NCI-H2227 (cell line): ENCODE results near the gene ARHGAP33.
"Not testable (repeated sequence)": the region's sequence is repeated elsewhere in the genome, so short reads cannot be mapped to it uniquely, and the experiment has no call there.

ENCODE experiments used
- DNase-seq: peaks from one replicate; lab custom pipeline; 2025; ENCODE audit not compliant: unreplicated experiment; lab: John Stamatoyannopoulos, UW

ARHGAP33 gene

GRCh38 chr19:35792888-35793287 lies 17.5 kb downstream of the ARHGAP33 start:
- no peak for DNase-seq

DNA sequence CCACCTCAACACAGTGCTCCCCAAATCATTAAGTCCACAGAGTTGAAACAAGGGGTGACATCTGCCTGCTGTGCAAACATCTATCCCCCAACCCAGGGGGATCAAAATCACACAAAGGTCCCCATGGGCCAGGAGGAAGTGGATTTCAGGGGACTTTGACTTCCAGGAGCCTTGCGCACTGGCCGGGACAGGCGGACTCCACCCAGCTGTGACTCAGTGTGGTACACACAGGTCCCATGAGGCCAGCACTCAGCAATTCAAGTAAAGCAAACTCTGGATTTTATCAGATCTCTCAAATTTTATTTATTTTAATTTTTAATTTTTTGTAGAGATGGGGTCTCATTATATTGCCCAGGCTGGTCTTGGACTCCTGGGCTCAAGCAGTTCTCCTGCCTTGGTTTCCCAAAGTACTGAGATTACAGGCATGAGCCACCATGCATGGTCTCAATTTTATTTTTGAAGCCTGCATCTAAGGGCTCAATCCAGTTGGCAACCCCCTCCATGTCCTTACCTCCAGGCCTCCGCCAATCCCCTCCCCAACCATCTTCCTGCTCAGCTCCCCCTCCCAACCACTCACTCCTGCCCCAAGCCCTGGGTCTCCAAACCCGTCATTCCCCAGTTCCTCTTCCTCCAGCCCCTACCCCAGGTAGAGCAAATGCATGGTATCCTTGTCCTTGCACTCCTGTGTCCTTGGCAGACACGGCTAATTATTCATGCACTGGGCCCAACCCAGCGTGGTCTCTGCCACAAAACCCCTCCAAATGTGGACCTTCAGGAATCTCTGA lies 18.2 kb downstream of the ARHGAP33 start:
- DNase-seq: no peak

GRCh38 chr19:35795564-35795963 lies 20.2 kb downstream of the ARHGAP33 start:
- DNase-seq: not testable (repeated sequence)

- no peak for DNase-seq
These were observed 21.5 kb downstream of the ARHGAP33 start for GRCh38 chr19:35796645-35797542.

DNA sequence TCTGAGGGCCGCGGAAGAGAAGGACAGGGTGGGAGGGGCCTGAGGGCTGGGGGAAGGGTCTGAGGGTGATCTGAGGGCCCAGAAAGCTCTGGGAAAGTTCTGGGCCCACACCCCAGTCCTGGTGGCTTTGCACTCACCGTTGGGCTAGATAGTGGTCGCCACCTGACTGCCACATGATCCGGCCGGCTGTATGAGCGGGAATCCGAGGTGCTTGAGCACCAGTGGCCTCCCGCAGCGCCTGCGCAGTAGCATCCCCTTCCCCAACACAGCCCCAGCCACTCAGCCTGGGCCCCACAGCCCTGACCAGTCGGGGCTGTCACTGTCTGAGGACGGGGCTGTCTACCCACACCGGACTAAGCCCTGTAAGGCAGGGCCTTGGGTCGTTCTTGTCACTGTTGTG lies 22.3 kb downstream of the ARHGAP33 start:
- no peak for DNase-seq

DNA sequence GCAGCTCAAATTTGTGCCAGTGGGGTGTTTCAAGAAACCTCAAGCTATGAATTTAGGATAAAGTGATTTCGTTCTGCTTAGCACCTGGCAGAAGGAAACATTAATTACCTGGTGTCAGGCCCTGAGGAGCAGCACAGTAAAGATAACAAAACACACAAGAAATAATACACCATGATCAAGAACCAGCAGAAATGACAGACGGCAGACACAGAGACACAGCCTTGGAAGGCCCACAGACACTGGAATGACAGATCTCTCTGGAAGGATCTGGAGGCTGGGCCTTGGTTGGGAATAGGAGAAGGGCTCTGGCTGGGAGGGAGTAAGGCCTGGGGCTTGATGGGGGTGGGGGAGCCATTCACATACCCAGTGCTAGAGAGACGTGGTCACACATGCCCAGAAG lies 26.5 kb downstream of the ARHGAP33 start:
- DNase-seq: no peak

GRCh38 chr19:35805526-35806102 lies 30.2 kb downstream of the ARHGAP33 start:
- no peak for DNase-seq

- DNase-seq: no peak
These were observed 31.2 kb downstream of the ARHGAP33 start for GRCh38 chr19:35806597-35806996.

DNA sequence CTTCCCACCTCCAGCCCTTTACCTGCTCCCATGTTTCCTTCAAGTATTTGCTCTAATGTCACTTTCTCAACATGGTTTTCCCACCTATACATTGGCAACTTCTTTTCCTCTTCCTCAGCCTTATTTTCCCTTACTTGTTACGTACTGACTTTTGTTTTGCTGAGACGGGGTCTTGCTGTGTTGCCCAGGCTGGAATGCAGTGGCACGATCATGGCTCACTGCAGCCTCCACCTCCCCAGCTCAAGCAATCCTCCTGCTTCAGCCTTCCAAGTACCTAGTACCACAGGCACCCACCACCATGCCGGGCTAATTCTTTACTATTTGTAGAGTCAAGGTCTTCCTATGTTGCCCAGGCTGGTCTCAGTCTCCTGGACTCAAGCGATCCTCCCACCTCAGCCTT lies 32.3 kb downstream of the ARHGAP33 start:
- no peak for DNase-seq

- no peak for DNase-seq
These were observed 36.2 kb downstream of the ARHGAP33 start for GRCh38 chr19:35811317-35812219.

GRCh38 chr19:35812220-35813042 lies 37.1 kb downstream of the ARHGAP33 start, which contains the start of gene PRODH2:
Gene PRODH2 (minus strand): TSS chr19:35812845. CDS start chr19:35812805, 40 bp downstream.
- DNase-seq: no peak

DNA sequence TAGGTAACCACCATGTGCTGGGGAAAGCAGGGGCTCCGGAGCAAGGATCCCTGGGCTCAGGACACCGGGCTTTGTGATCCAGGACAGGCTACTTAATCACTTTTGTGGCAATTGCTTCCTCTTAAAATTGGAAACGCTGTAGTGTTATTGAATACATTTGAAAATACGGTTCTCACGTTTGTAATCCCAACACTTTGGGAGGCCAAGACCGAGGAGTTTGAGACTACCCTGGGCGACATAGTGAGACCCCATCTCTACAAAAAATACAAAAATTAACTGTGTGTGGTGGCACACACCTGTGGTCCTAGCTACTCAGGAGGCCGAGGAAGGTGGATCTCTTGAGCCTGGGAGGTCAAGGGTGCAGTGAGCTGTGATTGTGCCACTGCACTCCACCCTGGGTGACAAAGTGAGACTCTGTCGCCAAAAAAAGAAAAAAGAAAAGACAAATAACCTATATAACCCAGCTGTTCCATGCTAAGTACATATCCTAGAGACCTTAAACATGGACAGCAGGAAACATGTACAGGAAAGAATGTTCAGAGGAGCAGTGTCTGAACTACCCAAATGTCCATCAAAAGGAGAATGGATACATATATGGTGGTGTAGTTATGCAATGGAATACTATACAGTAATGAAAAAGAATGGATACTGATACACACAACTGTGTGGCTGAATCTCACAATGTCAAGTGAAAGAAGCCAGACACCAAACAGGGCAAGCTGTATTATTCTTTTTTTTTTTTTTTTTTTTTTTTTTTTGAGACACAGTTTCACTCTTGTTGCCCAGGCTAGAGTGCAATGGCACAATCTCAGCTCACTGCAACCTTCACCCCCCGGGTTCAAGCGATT lies 37.9 kb downstream of the ARHGAP33 start:
- no peak for DNase-seq

DNA sequence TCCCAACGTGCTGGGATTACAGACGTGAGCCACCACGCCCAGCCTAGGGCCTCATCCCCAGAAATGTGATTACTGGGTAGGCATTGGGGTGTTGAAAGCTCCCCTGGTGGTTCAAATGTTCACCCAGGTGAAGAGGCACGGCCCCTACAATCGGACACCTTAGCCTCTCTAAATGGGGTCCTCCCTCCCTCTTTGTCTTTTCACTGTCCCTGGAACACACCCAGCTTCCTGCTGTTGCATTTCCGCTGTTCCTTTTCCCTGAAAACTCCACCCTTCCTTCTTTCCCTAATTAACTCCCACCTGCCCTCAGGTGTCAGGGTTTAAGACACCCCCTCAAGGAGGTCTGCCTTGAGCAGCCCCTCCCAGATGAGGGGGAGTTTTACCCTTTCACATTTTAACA lies 40.9 kb downstream of the ARHGAP33 start:
- no peak for DNase-seq

DNA sequence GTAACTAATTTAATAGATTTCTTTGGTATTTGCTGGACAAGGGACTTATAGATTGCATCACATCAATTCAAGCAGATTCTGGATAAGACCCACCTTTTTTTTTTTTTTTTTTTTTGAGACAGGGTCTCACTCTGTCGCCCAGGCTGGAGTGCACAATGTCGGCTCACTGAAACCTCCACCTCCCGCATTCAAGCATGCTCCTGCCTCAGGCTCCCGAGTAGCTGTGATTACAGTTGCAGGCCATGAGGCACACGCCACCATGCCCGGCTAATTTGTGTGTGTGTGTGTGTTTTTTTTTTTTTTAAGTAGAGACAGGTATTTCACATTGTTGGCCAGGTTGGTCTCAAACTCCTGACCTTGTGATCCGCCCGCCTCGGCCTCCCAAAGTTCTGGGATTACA lies 41.5 kb downstream of the ARHGAP33 start:
- no peak for DNase-seq

- DNase-seq: no peak
These were observed 43.1 kb downstream of the ARHGAP33 start for GRCh38 chr19:35818445-35818844.

DNA sequence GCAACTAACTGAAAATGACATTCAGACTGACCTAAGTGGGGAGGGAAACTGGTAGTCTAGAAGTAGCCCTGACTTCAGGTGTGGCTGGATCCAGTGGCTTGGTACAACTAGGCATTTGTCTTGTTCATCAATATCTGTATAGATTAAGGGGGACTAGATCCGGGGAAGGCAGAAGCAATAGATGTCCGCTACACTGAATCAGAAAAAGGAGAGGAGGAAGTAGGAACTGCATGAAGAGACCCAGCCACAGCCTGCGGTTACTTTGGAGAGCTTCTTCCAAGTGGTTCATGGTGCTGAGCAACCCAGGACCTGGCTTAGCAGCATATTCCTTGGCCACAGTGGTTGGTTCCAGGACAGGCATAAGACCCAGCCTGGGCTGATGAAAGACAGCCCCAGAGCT lies 47.2 kb downstream of the ARHGAP33 start:
- DNase-seq: no peak

- DNase-seq: no peak
These were observed 48.8 kb downstream of the ARHGAP33 start for GRCh38 chr19:35824150-35824549.

DNA sequence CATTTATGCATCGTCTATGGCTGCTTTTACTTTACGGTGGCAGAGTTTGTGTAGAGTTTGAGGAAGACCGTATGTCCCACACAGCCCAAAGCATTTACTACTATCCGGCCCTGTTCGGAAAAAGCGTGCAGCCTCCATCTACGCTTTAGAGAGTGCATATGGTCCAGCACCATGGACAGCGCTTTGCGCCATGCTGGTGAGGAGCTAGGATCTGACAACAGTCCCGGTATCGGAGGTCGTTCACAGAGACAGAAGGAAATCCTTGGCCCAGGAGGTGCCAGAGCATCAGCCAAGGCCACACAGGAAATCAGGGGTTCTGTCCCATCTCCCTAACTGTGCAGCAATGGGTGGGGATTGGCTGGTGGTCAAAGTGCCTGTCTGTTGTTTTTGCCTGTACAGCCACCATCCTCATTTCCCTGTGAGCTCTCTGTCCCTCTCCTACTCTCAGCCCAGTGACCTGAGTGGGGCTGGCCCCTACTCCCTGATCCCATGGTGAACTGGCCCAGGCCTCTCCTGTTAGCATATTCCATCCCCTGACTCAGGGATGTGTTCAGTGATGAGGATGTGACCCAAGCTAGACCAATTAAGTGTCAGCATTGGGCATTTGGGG lies 53.4 kb downstream of the ARHGAP33 start:
- DNase-seq: no peak
